ENCODE measurements around the gene CCDC40. TPM values are rescaled to one million over a fixed set of nuclear protein-coding genes. Genes with fewer than 3 reads are reported as not detected.

CCDC40 gene
- total and polyA plus RNA-seq, 2 of the 13 experiments (the other 11 are each of a cell fraction or from before 2014, with no cell fraction given), result 4.1 to 5.5 TPM

GRCh38 chr17:80036715-80037477 is 454 bp downstream of the CCDC40 start (continued):
- TF ChIP-seq ARID4A (CRISPR knock-in tag; IDR thresholded peaks at IDR 0.05; ENCODE audit: borderline replicate concordance) (peak; percentile 90), ASH2L (IDR thresholded peaks at IDR 0.05; ENCODE audit: insufficient read length, low read depth, low read length) (peak; percentile 44), ZNF101 (CRISPR knock-in tag; IDR thresholded peaks at IDR 0.05; ENCODE audit: borderline replicate concordance, low read depth) (no peak), ZNF607 (CRISPR knock-in tag; IDR thresholded peaks at IDR 0.05; ENCODE audit: borderline replicate concordance) (0 out of 2 replicates have a peak, but pooled peaks have one; percentile 26), ZNF547 (CRISPR knock-in tag; IDR thresholded peaks at IDR 0.05) (peak; percentile 81; the same call in 1 of the 2 replicates), PCBP1 (IDR thresholded peaks at IDR 0.05; ENCODE audit: borderline replicate concordance, low read depth, low read length) (peak; percentile 77; the same call in 1 of the 2 replicates), ZNF530 (CRISPR knock-in tag; IDR thresholded peaks at IDR 0.05; ENCODE audit: low read depth) (peak; percentile 68), HDAC1 (CRISPR knock-in tag; IDR thresholded peaks at IDR 0.05) (peak; percentile 7; the same call in 1 of the 2 replicates), CREBL2 (CRISPR knock-in tag; IDR thresholded peaks at IDR 0.05; ENCODE audit: borderline replicate concordance) (no peak), DMAP1 (CRISPR knock-in tag; IDR thresholded peaks at IDR 0.05) (no peak; the same call in none of the 2 replicates), NR0B2 (CRISPR knock-in tag; IDR thresholded peaks at IDR 0.05) (0 out of 2 replicates have a peak, but pooled peaks have one; percentile 5), ZNF17 (CRISPR knock-in tag; IDR thresholded peaks at IDR 0.05) (no peak), MAFF (IDR thresholded peaks at IDR 0.05; ENCODE audit: low read depth, low read length) (no peak), ARNTL (CRISPR knock-in tag; IDR thresholded peaks at IDR 0.05) (no peak), ZFP90 (CRISPR knock-in tag; IDR thresholded peaks at IDR 0.05; ENCODE audit: borderline replicate concordance) (0 out of 2 replicates have a peak, but pooled peaks have one; percentile 32), PITX1 (CRISPR knock-in tag; IDR thresholded peaks at IDR 0.05) (no peak; the same call in 1 of the 2 replicates), HNF1A (IDR thresholded peaks at IDR 0.05; ENCODE audit: low read depth) (no peak), HNF1A (CRISPR knock-in tag; IDR thresholded peaks at IDR 0.05; ENCODE audit: borderline replicate concordance) (0 out of 2 replicates have a peak, but pooled peaks have one; percentile 12), GFI1 (CRISPR knock-in tag; IDR thresholded peaks at IDR 0.05; ENCODE audit: borderline replicate concordance) (peak; percentile 53; the same call in 1 of the 2 replicates), JUNB (CRISPR knock-in tag; IDR thresholded peaks at IDR 0.05; ENCODE audit: borderline replicate concordance) (no peak)
